ENCODE results near the gene DDAH2. TPM values are rescaled to one million over a fixed set of nuclear protein-coding genes. Genes with fewer than 3 reads are reported as not detected.
A peak's percentile ranks its signal among the peaks of the same experiment; 100 is the strongest.

DDAH2 gene
- total and polyA plus RNA-seq, 5 donors from 2014 or later, result 13.6 to 19.8 (median 16.7) TPM

DNA sequence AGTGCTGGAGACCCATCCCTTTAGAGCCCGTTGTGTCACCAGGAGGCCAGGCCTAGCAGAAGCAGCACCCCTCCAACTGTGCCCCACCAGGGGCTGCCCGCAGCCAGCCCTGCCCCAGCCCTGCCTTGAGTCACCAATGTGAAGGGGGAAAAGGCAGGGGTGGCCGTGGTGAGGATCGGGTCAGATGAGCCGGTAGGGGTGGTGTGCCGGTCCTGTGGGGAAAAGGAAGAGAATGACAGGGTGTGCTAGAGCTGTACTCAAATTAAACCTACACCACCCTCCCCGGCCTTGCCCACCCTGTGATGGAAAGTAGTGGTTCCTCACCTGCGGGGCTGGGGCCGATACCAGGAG is 36.4 kb upstream of the DDAH2 start:
- no peak for ATAC-seq (ENCODE audit: low read depth in 2 of 2)
- H3K9me3 ChIP-seq (ENCODE audit: control insufficient read depth in 2 of 2, low read length in 2 of 2), result no peaks in the 10 kb centered on the region
- peaks cover 0 to 1% (median 0%) of the 10 kb centered on the region in 7 donors for H3K9me3 Mint-ChIP-seq
- peaks cover 3% of the 10 kb centered on the region for H3K4me1 ChIP-seq (ENCODE audit: control insufficient read depth, insufficient read depth, low read length, poor library complexity, severe bottlenecking)
- no peaks in the 10 kb centered on the region for H3K27me3 ChIP-seq (ENCODE audit: control insufficient read depth, insufficient read depth, low read length)
- no peak overlapping the region for H3K4me3 Mint-ChIP-seq
- H3K4me3 ChIP-seq (ENCODE audit: low read depth, low read length), result no peak overlapping the region
- DNase-seq, result no peak
- peaks cover 7% of the 10 kb centered on the region for H3K36me3 Mint-ChIP-seq
- H3K4me1 Mint-ChIP-seq, result peaks cover 9 to 15% (median 11%) of the 10 kb centered on the region in 4 donors
- no peak overlapping the region for H3K27ac ChIP-seq (ENCODE audit: insufficient read depth, low read length, poor library complexity, severe bottlenecking)
- H3K36me3 ChIP-seq (ENCODE audit: control insufficient read depth, insufficient read depth, low read length), result no peaks in the 10 kb centered on the region
- peak overlapping the region in 2 of 3 donors; percentile 47 to 55 for H3K27ac Mint-ChIP-seq
- H3K27me3 Mint-ChIP-seq, result no peaks in the 10 kb centered on the region

DNA sequence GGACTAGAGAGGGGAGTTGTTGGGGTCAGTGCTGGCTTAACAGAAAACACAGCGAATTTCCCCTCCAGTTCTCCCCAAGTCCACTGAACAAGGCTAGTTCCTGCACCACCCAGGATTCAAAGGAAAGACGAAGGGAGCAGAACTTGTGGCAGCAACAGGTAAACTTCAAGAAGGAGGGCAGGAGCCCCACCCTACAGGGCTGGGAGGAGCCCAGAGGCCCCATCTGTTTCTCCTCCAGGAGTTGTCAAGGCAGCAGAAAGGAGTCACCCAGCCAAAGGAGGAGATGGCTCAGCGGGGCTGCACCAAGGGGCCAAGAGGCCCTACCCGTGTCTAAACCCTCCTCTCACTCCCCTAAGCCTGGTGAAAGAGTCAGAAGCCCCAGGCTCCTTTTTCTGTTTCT is 35.1 kb upstream of the DDAH2 start:
- peaks cover 0 to 1% (median 0%) of the 10 kb centered on the region in 7 donors for H3K9me3 Mint-ChIP-seq
- no peaks in the 10 kb centered on the region for H3K4me1 ChIP-seq (ENCODE audit: control insufficient read depth, insufficient read depth, low read length, poor library complexity, severe bottlenecking)
- ATAC-seq (ENCODE audit: low read depth in 2 of 2) (no peak), DNase-seq (no peak)
- H3K36me3 ChIP-seq (ENCODE audit: control insufficient read depth, insufficient read depth, low read length), result no peaks in the 10 kb centered on the region
- H3K27ac ChIP-seq (ENCODE audit: insufficient read depth, low read length, poor library complexity, severe bottlenecking), result no peak overlapping the region
- H3K4me3 Mint-ChIP-seq, result no peak overlapping the region
- H3K9me3 ChIP-seq (ENCODE audit: control insufficient read depth in 2 of 2, low read length in 2 of 2), result no peaks in the 10 kb centered on the region
- peak overlapping the region in 1 of 3 donors; percentile 81 for H3K27ac Mint-ChIP-seq
- H3K36me3 Mint-ChIP-seq, result peaks cover 14% of the 10 kb centered on the region
- H3K4me1 Mint-ChIP-seq, result peaks cover under 1 to 8% (median 5%) of the 10 kb centered on the region in 4 donors
- H3K27me3 Mint-ChIP-seq, result no peaks in the 10 kb centered on the region
- H3K27me3 ChIP-seq (ENCODE audit: control insufficient read depth, insufficient read depth, low read length), result no peaks in the 10 kb centered on the region
- H3K4me3 ChIP-seq (ENCODE audit: low read depth, low read length), result no peak overlapping the region

DNA sequence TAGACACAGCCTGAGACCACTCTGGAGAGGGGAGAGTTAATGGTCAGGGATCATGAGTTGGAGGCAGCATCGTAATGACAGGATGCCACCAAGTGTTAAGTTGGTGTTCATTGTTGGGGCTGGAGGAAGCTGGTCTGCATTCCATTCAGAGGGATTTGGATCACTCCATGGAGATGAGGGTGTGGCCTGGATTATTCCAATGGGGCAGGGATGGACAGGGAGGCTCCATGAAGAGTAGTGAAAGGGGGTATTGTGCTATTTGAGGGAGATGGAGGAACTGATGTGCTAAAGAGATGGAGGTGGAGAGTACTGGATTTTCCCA is 34.5 kb upstream of the DDAH2 start:
- Mint-ChIP-seq H3K36me3 (peaks cover 19% of the 10 kb centered on the region), H3K27me3 (no peaks in the 10 kb centered on the region), H3K4me1 (peaks cover 0 to 5% (median 4%) of the 10 kb centered on the region in 4 donors), H3K4me3 (no peak overlapping the region), H3K27ac (peak overlapping the region in 2 of 3 donors; percentile 70 to 81), H3K9me3 (no peaks in the 10 kb centered on the region)
- Histone ChIP-seq H3K27ac (ENCODE audit: insufficient read depth, low read length, poor library complexity, severe bottlenecking) (no peak overlapping the region), H3K9me3 (ENCODE audit: control insufficient read depth in 2 of 2, low read length in 2 of 2) (no peaks in the 10 kb centered on the region), H3K27me3 (ENCODE audit: control insufficient read depth, insufficient read depth, low read length) (no peaks in the 10 kb centered on the region), H3K4me3 (ENCODE audit: low read depth, low read length) (no peak overlapping the region), H3K4me1 (ENCODE audit: control insufficient read depth, insufficient read depth, low read length, poor library complexity, severe bottlenecking) (no peaks in the 10 kb centered on the region), H3K36me3 (ENCODE audit: control insufficient read depth, insufficient read depth, low read length) (no peaks in the 10 kb centered on the region)
- no peak for DNase-seq
- ATAC-seq (ENCODE audit: low read depth in 2 of 2), result no peak

GRCh38 chr6:31762878-31763618 is 33.9 kb upstream of the DDAH2 start:
- Mint-ChIP-seq H3K4me1 (peaks cover 0 to 5% (median 4%) of the 10 kb centered on the region in 4 donors), H3K36me3 (peaks cover 19% of the 10 kb centered on the region), H3K27ac (peak overlapping the region in 2 of 3 donors; percentile 70 to 81), H3K9me3 (no peaks in the 10 kb centered on the region), H3K27me3 (no peaks in the 10 kb centered on the region), H3K4me3 (no peak overlapping the region)
- H3K27ac ChIP-seq (ENCODE audit: insufficient read depth, low read length, poor library complexity, severe bottlenecking), result no peak overlapping the region
- no peaks in the 10 kb centered on the region for H3K4me1 ChIP-seq (ENCODE audit: control insufficient read depth, insufficient read depth, low read length, poor library complexity, severe bottlenecking)
- no peak for DNase-seq
- no peaks in the 10 kb centered on the region for H3K9me3 ChIP-seq (ENCODE audit: control insufficient read depth in 2 of 2, low read length in 2 of 2)
- no peak overlapping the region for H3K4me3 ChIP-seq (ENCODE audit: low read depth, low read length)
- no peaks in the 10 kb centered on the region for H3K27me3 ChIP-seq (ENCODE audit: control insufficient read depth, insufficient read depth, low read length)
- no peaks in the 10 kb centered on the region for H3K36me3 ChIP-seq (ENCODE audit: control insufficient read depth, insufficient read depth, low read length)
- no peak for ATAC-seq (ENCODE audit: low read depth in 2 of 2)

GRCh38 chr6:31762356-31762755 is 33.3 kb upstream of the DDAH2 start, which contains the start of gene SAPCD1:
Gene SAPCD1 (plus strand): TSS chr6:31762656. CDS start chr6:31763055, 399 bp downstream.
- H3K27me3 ChIP-seq (ENCODE audit: control insufficient read depth, insufficient read depth, low read length), result no peaks in the 10 kb centered on the region
- peaks cover 0 to 5% (median 4%) of the 10 kb centered on the region in 4 donors for H3K4me1 Mint-ChIP-seq
- no peak for ATAC-seq (ENCODE audit: low read depth in 2 of 2)

GRCh38 chr6:31761343-31761742 is 32.2 kb upstream of the DDAH2 start:
- Histone ChIP-seq H3K4me3 (ENCODE audit: low read depth, low read length) (no peak overlapping the region), H3K9me3 (ENCODE audit: control insufficient read depth in 2 of 2, low read length in 2 of 2) (no peaks in the 10 kb centered on the region), H3K4me1 (ENCODE audit: control insufficient read depth, insufficient read depth, low read length, poor library complexity, severe bottlenecking) (no peaks in the 10 kb centered on the region), H3K36me3 (ENCODE audit: control insufficient read depth, insufficient read depth, low read length) (no peaks in the 10 kb centered on the region), H3K27me3 (ENCODE audit: control insufficient read depth, insufficient read depth, low read length) (no peaks in the 10 kb centered on the region), H3K27ac (ENCODE audit: insufficient read depth, low read length, poor library complexity, severe bottlenecking) (no peak overlapping the region)
- H3K27ac Mint-ChIP-seq, result no peak overlapping the region
- DNase-seq (no peak), ATAC-seq (ENCODE audit: low read depth in 2 of 2) (no peak)
- no peaks in the 10 kb centered on the region for H3K9me3 Mint-ChIP-seq
- H3K4me1 Mint-ChIP-seq, result peaks cover 0 to 5% (median 4%) of the 10 kb centered on the region in 4 donors
- peaks cover 19% of the 10 kb centered on the region for H3K36me3 Mint-ChIP-seq
- no peaks in the 10 kb centered on the region for H3K27me3 Mint-ChIP-seq
- H3K4me3 Mint-ChIP-seq, result no peak overlapping the region

More at GRCh38 chr6:31762356-31762755, 33.3 kb upstream of the DDAH2 start, which contains the start of gene SAPCD1:
- H3K36me3 Mint-ChIP-seq, result peaks cover 19% of the 10 kb centered on the region
- no peak within 1 kb of the TSS for H3K27ac ChIP-seq (ENCODE audit: insufficient read depth, low read length, poor library complexity, severe bottlenecking)
- no peak within 1 kb of the TSS for H3K4me3 ChIP-seq (ENCODE audit: low read depth, low read length)
- no peaks in the 10 kb centered on the region for H3K27me3 Mint-ChIP-seq
- no peak for DNase-seq
- no peaks in the 10 kb centered on the region for H3K9me3 Mint-ChIP-seq
- H3K4me3 Mint-ChIP-seq, result no peak within 1 kb of the TSS
- peak within 1 kb of the TSS in 2 of 3 donors; percentile 81 to 83 for H3K27ac Mint-ChIP-seq
- H3K4me1 ChIP-seq (ENCODE audit: control insufficient read depth, insufficient read depth, low read length, poor library complexity, severe bottlenecking), result no peaks in the 10 kb centered on the region
- no peaks in the 10 kb centered on the region for H3K36me3 ChIP-seq (ENCODE audit: control insufficient read depth, insufficient read depth, low read length)
- H3K9me3 ChIP-seq (ENCODE audit: control insufficient read depth in 2 of 2, low read length in 2 of 2), result no peaks in the 10 kb centered on the region

DNA sequence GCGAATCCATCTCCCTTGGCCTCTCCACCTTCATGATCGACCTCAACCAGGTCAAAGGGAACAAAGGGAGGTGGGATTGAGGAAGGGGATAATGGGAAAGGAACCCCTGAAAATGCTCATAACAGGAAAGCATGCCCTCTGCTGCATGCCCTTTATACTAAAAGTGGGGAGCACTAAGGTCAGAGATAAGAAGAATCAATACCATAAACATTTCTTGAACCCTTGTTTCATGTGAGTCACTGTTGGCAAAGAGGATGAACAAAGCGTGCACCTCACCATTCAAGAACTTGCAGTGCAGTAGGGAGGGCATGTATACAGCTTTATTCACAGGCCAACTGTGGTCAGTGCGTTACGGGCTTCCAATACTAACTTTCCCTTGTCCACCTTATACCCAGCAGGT is 31.7 kb upstream of the DDAH2 start:
- no peak overlapping the region for H3K4me3 Mint-ChIP-seq
- Histone ChIP-seq H3K36me3 (ENCODE audit: control insufficient read depth, insufficient read depth, low read length) (no peaks in the 10 kb centered on the region), H3K4me3 (ENCODE audit: low read depth, low read length) (no peak overlapping the region), H3K9me3 (ENCODE audit: control insufficient read depth in 2 of 2, low read length in 2 of 2) (no peaks in the 10 kb centered on the region), H3K27me3 (ENCODE audit: control insufficient read depth, insufficient read depth, low read length) (no peaks in the 10 kb centered on the region), H3K27ac (ENCODE audit: insufficient read depth, low read length, poor library complexity, severe bottlenecking) (no peak overlapping the region), H3K4me1 (ENCODE audit: control insufficient read depth, insufficient read depth, low read length, poor library complexity, severe bottlenecking) (no peaks in the 10 kb centered on the region)
- ATAC-seq (ENCODE audit: low read depth in 2 of 2), result no peak
- peak overlapping the region in 1 of 3 donors; percentile 55 for H3K27ac Mint-ChIP-seq
- H3K4me1 Mint-ChIP-seq, result peaks cover 0 to 6% (median 4%) of the 10 kb centered on the region in 4 donors
- DNase-seq, result no peak
- H3K27me3 Mint-ChIP-seq, result no peaks in the 10 kb centered on the region
- peaks cover 19% of the 10 kb centered on the region for H3K36me3 Mint-ChIP-seq
- no peaks in the 10 kb centered on the region for H3K9me3 Mint-ChIP-seq

GRCh38 chr6:31758281-31758680 is 29.2 kb upstream of the DDAH2 start:
- H3K9me3 Mint-ChIP-seq, result no peaks in the 10 kb centered on the region
- H3K4me1 Mint-ChIP-seq, result peaks cover 0 to 5% (median 2%) of the 10 kb centered on the region in 4 donors
- no peaks in the 10 kb centered on the region for H3K27me3 Mint-ChIP-seq
- peak overlapping the region in 1 of 4 donors; percentile 63 for H3K4me3 Mint-ChIP-seq
- no peak for ATAC-seq (ENCODE audit: low read depth in 2 of 2)
- no peak overlapping the region for H3K4me3 ChIP-seq (ENCODE audit: low read depth, low read length)
- peak overlapping the region in 1 of 3 donors; percentile 95 for H3K27ac Mint-ChIP-seq
- no peaks in the 10 kb centered on the region for H3K9me3 ChIP-seq (ENCODE audit: control insufficient read depth in 2 of 2, low read length in 2 of 2)
- no peak overlapping the region for H3K27ac ChIP-seq (ENCODE audit: insufficient read depth, low read length, poor library complexity, severe bottlenecking)
- H3K36me3 Mint-ChIP-seq, result peaks cover 19% of the 10 kb centered on the region
- no peak for DNase-seq
- H3K4me1 ChIP-seq (ENCODE audit: control insufficient read depth, insufficient read depth, low read length, poor library complexity, severe bottlenecking), result no peaks in the 10 kb centered on the region
- H3K36me3 ChIP-seq (ENCODE audit: control insufficient read depth, insufficient read depth, low read length), result no peaks in the 10 kb centered on the region
- H3K27me3 ChIP-seq (ENCODE audit: control insufficient read depth, insufficient read depth, low read length), result no peaks in the 10 kb centered on the region

Data from CD4-positive, CD25-positive, alpha-beta regulatory T cell (primary cell).